ENCODE data around the gene CCDC12.
"Not testable (repeated sequence)": the region's sequence is repeated elsewhere in the genome, so short reads cannot be mapped to it uniquely, and the experiment has no call there.

The CCDC12 gene

DNA sequence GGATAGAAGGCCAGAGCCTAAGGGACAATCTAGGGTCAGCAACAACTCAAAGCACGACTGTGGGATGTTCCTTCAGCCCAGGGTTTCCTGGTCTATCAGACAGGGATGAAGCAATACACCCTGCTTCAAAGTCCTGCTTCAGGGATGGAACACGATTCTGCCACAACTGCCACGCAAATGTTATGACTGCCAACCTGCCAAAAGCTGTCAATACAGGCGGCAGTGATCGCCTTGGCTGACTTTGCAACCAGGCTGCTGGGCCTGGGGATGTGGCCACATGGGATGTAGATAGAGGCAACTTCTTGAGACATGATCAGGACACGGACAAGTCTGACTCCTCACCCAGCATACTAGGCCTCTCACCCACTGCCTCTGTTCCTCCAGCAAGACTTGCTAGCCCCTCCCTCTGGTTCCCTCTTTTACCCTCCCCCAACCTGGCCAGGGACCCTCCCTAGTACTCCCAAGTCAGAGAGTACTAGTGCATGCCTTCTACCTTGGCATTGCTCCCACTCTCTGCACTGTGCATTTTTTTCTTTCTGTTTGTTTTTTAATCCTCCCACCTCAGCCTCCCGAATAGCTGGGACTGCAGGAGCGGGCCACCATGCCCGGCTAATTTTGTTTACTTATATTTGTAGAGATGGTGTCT, 7.6 kb downstream of the CCDC12 start:
- Histone ChIP-seq H2BK120ac (ENCODE audit: low read depth, low read length) (no peak overlapping the region), H2BK15ac (replicated peaks; ENCODE audit: low read depth) (no peak overlapping the region), H3K79me1 (ENCODE audit: low read length) (peaks cover 36% of the 10 kb centered on the region), H3K4me2 (ENCODE audit: low read length) (no peak overlapping the region), H4K5ac (ENCODE audit: low read length) (no peak overlapping the region), H3K27ac (ENCODE audit: low read depth, low read length) (no peak overlapping the region), H3K9ac (ENCODE audit: low read length) (no peak overlapping the region), H3K4me3 (ENCODE audit: low read length) (no peak overlapping the region), H3K79me2 (ENCODE audit: control insufficient read depth, insufficient read depth, low read length) (peaks cover 84% of the 10 kb centered on the region), H3K4me1 (ENCODE audit: control insufficient read depth, low read depth, low read length) (peaks cover 5% of the 10 kb centered on the region), H3K36me3 (ENCODE audit: control insufficient read depth, insufficient read depth, low read length) (peaks cover 6% of the 10 kb centered on the region), H4K8ac (ENCODE audit: low read depth, low read length) (no peak overlapping the region), H3K4ac (ENCODE audit: low read depth, low read length) (no peak overlapping the region), H3K27me3 (ENCODE audit: insufficient read depth, low read length, poor library complexity) (no peaks in the 10 kb centered on the region), H3K18ac (ENCODE audit: low read length) (no peak overlapping the region), H3K23ac (ENCODE audit: low read length) (no peak overlapping the region), H2AK5ac (ENCODE audit: low read length) (no peak overlapping the region), H2BK5ac (ENCODE audit: low read length) (no peak overlapping the region), H3K56ac (ENCODE audit: low read length) (no peak overlapping the region)
- DNase-seq, result no peak
- no CpG with 5 or more reads among the region's 9 CpGs for WGBS (ENCODE audit: extremely low coverage, insufficient coverage, low lambda C conversion rate)

DNA sequence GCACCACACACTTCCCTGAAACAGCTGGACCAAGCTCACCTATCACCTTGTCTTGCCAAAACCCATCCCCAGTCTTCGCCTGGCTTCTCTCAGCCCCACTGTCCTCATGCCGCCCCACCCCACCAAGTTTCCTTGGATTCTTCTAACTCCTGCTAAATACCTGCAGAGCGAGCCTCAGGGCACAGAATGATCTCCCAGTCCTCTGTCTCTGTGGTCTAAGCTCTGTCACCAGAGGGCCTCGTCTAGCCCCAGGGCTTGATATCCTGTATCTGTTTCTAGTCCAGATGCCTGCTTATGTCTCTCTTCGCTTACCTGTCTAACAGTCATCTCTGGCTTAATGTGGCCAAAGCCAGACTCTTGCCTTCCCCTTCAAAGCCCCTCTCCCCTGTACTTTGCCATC, 9.7 kb downstream of the CCDC12 start:
- Histone ChIP-seq H3K4ac (ENCODE audit: low read depth, low read length) (no peak overlapping the region), H2BK15ac (replicated peaks; ENCODE audit: low read depth) (no peak overlapping the region), H3K36me3 (ENCODE audit: control insufficient read depth, insufficient read depth, low read length) (peaks cover 7% of the 10 kb centered on the region), H3K18ac (ENCODE audit: low read length) (no peak overlapping the region), H3K4me2 (ENCODE audit: low read length) (no peak overlapping the region), H3K79me1 (ENCODE audit: low read length) (peaks cover 39% of the 10 kb centered on the region), H2BK120ac (ENCODE audit: low read depth, low read length) (no peak overlapping the region), H3K27me3 (ENCODE audit: insufficient read depth, low read length, poor library complexity) (no peaks in the 10 kb centered on the region), H2BK5ac (ENCODE audit: low read length) (no peak overlapping the region), H3K56ac (ENCODE audit: low read length) (peak overlapping the region; percentile 49), H4K5ac (ENCODE audit: low read length) (no peak overlapping the region), H3K79me2 (ENCODE audit: control insufficient read depth, insufficient read depth, low read length) (peaks cover 77% of the 10 kb centered on the region), H3K4me1 (ENCODE audit: control insufficient read depth, low read depth, low read length) (peaks cover 5% of the 10 kb centered on the region), H3K27ac (ENCODE audit: low read depth, low read length) (no peak overlapping the region), H2AK5ac (ENCODE audit: low read length) (no peak overlapping the region), H3K23ac (ENCODE audit: low read length) (no peak overlapping the region), H3K9ac (ENCODE audit: low read length) (no peak overlapping the region), H4K8ac (ENCODE audit: low read depth, low read length) (no peak overlapping the region), H3K4me3 (ENCODE audit: low read length) (no peak overlapping the region)
- peak; percentile 85 for DNase-seq
- WGBS (ENCODE audit: extremely low coverage, insufficient coverage, low lambda C conversion rate), result no CpG with 5 or more reads among the region's 5 CpGs

DNA sequence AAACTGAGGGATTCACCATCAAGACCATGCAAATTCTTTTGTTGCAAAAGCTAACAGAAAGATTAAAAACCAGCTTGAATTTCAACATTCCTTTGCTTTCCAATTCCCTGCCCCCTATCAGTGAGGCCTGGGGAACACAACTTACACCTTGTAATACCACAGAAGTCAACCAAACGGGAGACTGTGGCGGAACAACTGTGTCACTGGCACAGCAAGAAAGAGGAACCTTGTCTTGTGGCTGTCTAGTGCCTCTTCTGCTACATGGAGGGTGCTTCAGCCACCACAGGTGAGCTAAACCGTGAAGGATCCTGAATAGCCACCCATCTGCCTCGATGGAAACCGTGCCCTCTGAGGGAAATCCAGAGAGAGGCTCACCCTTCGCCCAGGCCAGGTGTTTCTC, 11.4 kb downstream of the CCDC12 start:
- peak; percentile 52 for DNase-seq
- no peak overlapping the region for H3K56ac ChIP-seq (ENCODE audit: low read length)
- no CpG with 5 or more reads among the region's 6 CpGs for WGBS (ENCODE audit: extremely low coverage, insufficient coverage, low lambda C conversion rate)

DNA sequence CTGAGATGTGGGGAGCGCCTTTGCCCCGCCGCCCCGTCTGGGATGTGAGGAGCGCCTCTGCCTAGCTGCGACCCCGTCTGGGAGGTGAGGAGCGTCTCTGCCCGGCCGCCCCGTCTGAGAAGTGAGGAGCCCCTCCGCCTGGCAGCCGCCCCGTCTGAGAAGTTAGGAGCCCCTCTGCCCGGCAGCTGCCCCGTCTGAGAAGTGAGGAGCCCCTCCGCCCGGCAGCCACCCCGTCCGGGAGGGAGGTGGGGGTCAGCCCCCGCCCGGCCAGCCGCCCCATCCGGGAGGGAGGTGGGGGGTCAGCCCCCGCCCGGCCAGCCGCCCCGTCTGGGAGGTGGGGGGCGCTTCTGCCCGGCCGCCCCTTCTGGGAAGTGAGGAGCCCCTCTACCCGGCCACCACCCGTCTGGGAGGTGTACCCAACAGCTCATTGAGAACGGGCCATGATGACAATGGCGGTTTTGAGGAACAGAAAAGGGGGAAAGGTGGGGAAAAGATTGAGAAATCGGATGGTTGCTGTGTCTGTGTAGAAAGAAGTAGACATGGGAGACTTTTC, 12.4 kb downstream of the CCDC12 start:
- not testable (repeated sequence) for H2BK15ac ChIP-seq (replicated peaks; ENCODE audit: low read depth); H3K23ac ChIP-seq (ENCODE audit: low read length); H3K4ac ChIP-seq (ENCODE audit: low read depth, low read length); H2AK5ac ChIP-seq (ENCODE audit: low read length); H3K56ac ChIP-seq (ENCODE audit: low read length); H3K4me3 ChIP-seq (ENCODE audit: low read length); H2BK120ac ChIP-seq (ENCODE audit: low read depth, low read length); H3K4me2 ChIP-seq (ENCODE audit: low read length); DNase-seq; H4K5ac ChIP-seq (ENCODE audit: low read length); H3K27ac ChIP-seq (ENCODE audit: low read depth, low read length); H3K18ac ChIP-seq (ENCODE audit: low read length); H3K36me3 ChIP-seq (ENCODE audit: control insufficient read depth, insufficient read depth, low read length); H4K8ac ChIP-seq (ENCODE audit: low read depth, low read length); H3K27me3 ChIP-seq (ENCODE audit: insufficient read depth, low read length, poor library complexity); H2BK5ac ChIP-seq (ENCODE audit: low read length); H3K9ac ChIP-seq (ENCODE audit: low read length)
- Histone ChIP-seq H3K79me2 (ENCODE audit: control insufficient read depth, insufficient read depth, low read length) (peaks cover 78% of the 10 kb centered on the region), H3K79me1 (ENCODE audit: low read length) (peaks cover 49% of the 10 kb centered on the region), H3K4me1 (ENCODE audit: control insufficient read depth, low read depth, low read length) (peaks cover 15% of the 10 kb centered on the region)
- no CpG with 5 or more reads among the region's 36 CpGs for WGBS (ENCODE audit: extremely low coverage, insufficient coverage, low lambda C conversion rate)

More for the DNA sequence above, 11.4 kb downstream of the CCDC12 start:
- Histone ChIP-seq H4K5ac (ENCODE audit: low read length) (no peak overlapping the region), H3K4ac (ENCODE audit: low read depth, low read length) (no peak overlapping the region), H3K23ac (ENCODE audit: low read length) (no peak overlapping the region), H2BK15ac (replicated peaks; ENCODE audit: low read depth) (no peak overlapping the region), H3K79me1 (ENCODE audit: low read length) (peaks cover 41% of the 10 kb centered on the region), H3K18ac (ENCODE audit: low read length) (no peak overlapping the region), H4K8ac (ENCODE audit: low read depth, low read length) (no peak overlapping the region), H3K36me3 (ENCODE audit: control insufficient read depth, insufficient read depth, low read length) (peaks cover 4% of the 10 kb centered on the region), H3K9ac (ENCODE audit: low read length) (no peak overlapping the region), H3K4me1 (ENCODE audit: control insufficient read depth, low read depth, low read length) (peaks cover 7% of the 10 kb centered on the region), H3K79me2 (ENCODE audit: control insufficient read depth, insufficient read depth, low read length) (peaks cover 77% of the 10 kb centered on the region), H2AK5ac (ENCODE audit: low read length) (no peak overlapping the region), H3K4me3 (ENCODE audit: low read length) (no peak overlapping the region), H3K27me3 (ENCODE audit: insufficient read depth, low read length, poor library complexity) (no peaks in the 10 kb centered on the region), H3K4me2 (ENCODE audit: low read length) (no peak overlapping the region), H2BK120ac (ENCODE audit: low read depth, low read length) (no peak overlapping the region), H2BK5ac (ENCODE audit: low read length) (no peak overlapping the region), H3K27ac (ENCODE audit: low read depth, low read length) (no peak overlapping the region)

DNA sequence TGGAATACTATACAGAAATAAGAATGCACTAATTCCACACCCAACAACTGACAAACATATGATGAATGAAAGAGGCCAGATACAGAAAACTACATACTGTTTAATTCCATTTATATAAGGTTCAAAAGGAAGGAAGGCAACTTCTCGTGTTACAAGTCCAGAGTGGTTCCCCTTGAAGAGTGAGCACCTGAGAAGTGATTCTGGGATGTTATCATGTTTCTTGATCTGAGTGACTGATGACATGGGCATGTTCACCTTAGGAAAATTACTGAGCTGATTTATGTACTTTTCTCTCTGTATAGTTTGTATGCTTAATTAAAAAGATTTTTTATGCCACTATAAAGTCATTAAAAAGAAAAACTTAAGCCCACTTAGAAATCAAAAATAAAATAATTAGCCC, 13.6 kb downstream of the CCDC12 start:
- Histone ChIP-seq H3K4me3 (ENCODE audit: low read length) (no peak overlapping the region), H3K4me1 (ENCODE audit: control insufficient read depth, low read depth, low read length) (peaks cover 15% of the 10 kb centered on the region), H3K4me2 (ENCODE audit: low read length) (no peak overlapping the region), H3K18ac (ENCODE audit: low read length) (no peak overlapping the region), H3K4ac (ENCODE audit: low read depth, low read length) (no peak overlapping the region), H3K79me1 (ENCODE audit: low read length) (peaks cover 50% of the 10 kb centered on the region), H3K56ac (ENCODE audit: low read length) (no peak overlapping the region), H3K36me3 (ENCODE audit: control insufficient read depth, insufficient read depth, low read length) (peaks cover 6% of the 10 kb centered on the region), H2BK120ac (ENCODE audit: low read depth, low read length) (no peak overlapping the region), H3K27ac (ENCODE audit: low read depth, low read length) (no peak overlapping the region), H3K23ac (ENCODE audit: low read length) (no peak overlapping the region), H2BK5ac (ENCODE audit: low read length) (no peak overlapping the region), H4K8ac (ENCODE audit: low read depth, low read length) (no peak overlapping the region), H2AK5ac (ENCODE audit: low read length) (no peak overlapping the region), H3K27me3 (ENCODE audit: insufficient read depth, low read length, poor library complexity) (no peaks in the 10 kb centered on the region), H3K79me2 (ENCODE audit: control insufficient read depth, insufficient read depth, low read length) (peaks cover 76% of the 10 kb centered on the region), H4K5ac (ENCODE audit: low read length) (no peak overlapping the region), H2BK15ac (replicated peaks; ENCODE audit: low read depth) (no peak overlapping the region), H3K9ac (ENCODE audit: low read length) (no peak overlapping the region)
- no CpG with 5 or more reads among the region's 1 CpG for WGBS (ENCODE audit: extremely low coverage, insufficient coverage, low lambda C conversion rate)
- no peak for DNase-seq

DNA sequence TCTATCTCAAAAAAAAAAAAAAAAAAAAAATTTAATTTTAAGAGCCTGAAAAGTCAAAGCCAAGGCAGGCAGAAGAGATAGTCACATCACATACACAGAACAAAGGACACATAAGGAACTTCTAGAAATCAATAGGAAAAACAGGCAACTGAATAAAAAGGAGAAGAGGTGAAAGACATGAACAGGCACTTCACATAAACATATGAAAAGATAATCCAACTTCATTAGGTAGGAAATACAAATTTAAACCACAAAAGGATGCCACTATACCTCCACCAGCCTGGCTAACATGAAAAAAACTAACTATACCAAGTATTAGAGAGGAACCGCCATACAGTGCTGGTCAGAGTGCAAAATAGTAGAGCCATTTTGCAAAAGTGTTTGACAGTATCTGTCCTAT, 14.1 kb downstream of the CCDC12 start:
- Histone ChIP-seq H2AK5ac (ENCODE audit: low read length) (no peak overlapping the region), H3K36me3 (ENCODE audit: control insufficient read depth, insufficient read depth, low read length) (peaks cover 6% of the 10 kb centered on the region), H3K79me2 (ENCODE audit: control insufficient read depth, insufficient read depth, low read length) (peaks cover 72% of the 10 kb centered on the region), H3K4ac (ENCODE audit: low read depth, low read length) (no peak overlapping the region), H3K23ac (ENCODE audit: low read length) (no peak overlapping the region), H3K4me2 (ENCODE audit: low read length) (no peak overlapping the region), H3K4me3 (ENCODE audit: low read length) (no peak overlapping the region), H3K27ac (ENCODE audit: low read depth, low read length) (no peak overlapping the region), H4K8ac (ENCODE audit: low read depth, low read length) (no peak overlapping the region), H2BK5ac (ENCODE audit: low read length) (no peak overlapping the region), H3K27me3 (ENCODE audit: insufficient read depth, low read length, poor library complexity) (no peaks in the 10 kb centered on the region), H2BK15ac (replicated peaks; ENCODE audit: low read depth) (no peak overlapping the region), H3K18ac (ENCODE audit: low read length) (no peak overlapping the region), H3K4me1 (ENCODE audit: control insufficient read depth, low read depth, low read length) (peaks cover 15% of the 10 kb centered on the region), H3K9ac (ENCODE audit: low read length) (no peak overlapping the region), H4K5ac (ENCODE audit: low read length) (no peak overlapping the region), H3K79me1 (ENCODE audit: low read length) (peaks cover 47% of the 10 kb centered on the region), H2BK120ac (ENCODE audit: low read depth, low read length) (no peak overlapping the region), H3K56ac (ENCODE audit: low read length) (no peak overlapping the region)
- no peak for DNase-seq
- no CpG with 5 or more reads among the region's 1 CpG for WGBS (ENCODE audit: extremely low coverage, insufficient coverage, low lambda C conversion rate)

Data from mesendoderm (in vitro differentiated cells).